ENCODE measurements around the gene INO80E. TPM values are rescaled to one million over a fixed set of nuclear protein-coding genes. Genes with fewer than 3 reads are reported as not detected.
A peak's percentile ranks its signal among the peaks of the same experiment; 100 is the strongest.

Gene INO80E
- total and polyA plus RNA-seq, 4 donors = 46.1 to 108 (median 62.0) TPM

DNA sequence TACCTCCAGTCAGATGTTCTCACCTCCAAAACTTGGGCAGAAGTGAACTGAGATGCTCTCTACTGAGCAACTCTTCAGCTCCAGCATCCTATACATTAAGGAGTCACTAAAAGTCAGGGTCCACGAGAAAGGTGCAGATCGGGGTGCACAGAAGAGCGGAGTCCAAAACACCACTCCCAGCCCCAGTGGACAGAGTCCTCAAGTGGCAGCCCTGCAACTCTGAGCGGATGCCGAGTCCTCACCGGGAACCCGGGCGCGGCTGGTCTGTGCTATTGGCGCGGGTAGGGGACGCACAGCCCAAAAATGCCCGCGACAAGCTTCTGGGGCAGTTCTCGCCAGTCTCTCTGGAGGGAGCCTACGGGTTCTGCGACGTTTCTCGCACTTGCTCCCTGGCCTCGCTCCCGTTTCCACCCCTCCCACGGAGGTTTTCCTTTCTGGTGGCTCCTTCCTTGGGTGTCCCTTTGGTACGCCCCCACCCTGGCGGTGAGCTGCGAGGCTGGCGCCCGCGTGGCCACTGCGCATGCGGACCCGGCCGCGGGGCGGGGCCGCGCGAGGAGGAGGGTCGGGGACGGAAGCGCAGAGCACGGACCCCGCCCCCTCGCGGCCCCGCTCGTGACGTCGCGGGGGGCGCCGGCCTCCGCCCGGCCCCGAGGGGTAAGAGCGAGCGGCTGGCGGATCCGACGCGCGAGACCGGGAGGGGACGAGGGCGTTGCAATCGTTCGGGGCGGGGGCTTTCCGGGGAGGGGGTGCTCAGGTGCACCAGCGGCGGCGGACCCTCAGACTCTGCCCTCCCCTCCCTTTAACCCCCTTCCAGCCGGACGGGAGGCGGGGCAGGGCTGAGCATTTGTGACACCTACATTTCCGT, 34.3 kb upstream of the INO80E start, which contains the start of gene TMEM219:
Gene TMEM219 (plus strand): TSS at position 601 of the 865 bp plus-strand sequence. CDS start 1,065 bp downstream, outside the sequence.
- H3K9me3 ChIP-seq (ENCODE audit: control insufficient read depth, low read length) = no peaks in the 10 kb centered on the region
- peak within 1 kb of the TSS; percentile 29 to 72 for H3K4me3 ChIP-seq (ENCODE audit: low read length in 2 of 2)
- H3K27me3 ChIP-seq (ENCODE audit: control insufficient read depth in 1 of 2, insufficient read depth in 2 of 2, low read length in 1 of 2) = no peaks in the 10 kb centered on the region
- intact Hi-C loops (cut with DNase I) = loop anchor here (2.0 to 10.0 kb wide), 4 partner anchors 34 to 97 kb away; partner anchors contain the start of genes KCTD13 (in 2 of the 2), CDIPT (in 1 of the 2), HIRIP3 (in 1 of the 2) and INO80E (in 1 of the 2)
- H3K36me3 ChIP-seq (ENCODE audit: control insufficient read depth in 1 of 2, insufficient read depth in 2 of 2, low read length in 1 of 2) = no peaks in the 10 kb centered on the region
- no peaks in the 10 kb centered on the region for H3K4me1 ChIP-seq (ENCODE audit: control insufficient read depth in 1 of 2, insufficient read depth in 2 of 2, low read length in 2 of 2)
- WGBS, 2 donors = 0 to 1% methylated on average over 66 to 75 of the region's 75 CpGs
- peak within 1 kb of the TSS in 1 of 2 donors; percentile 72 for H3K27ac ChIP-seq (ENCODE audit: low read depth in 1 of 2, low read length in 2 of 2)
- ATAC-seq (ENCODE audit: low FRiP score) (peak; percentile 96), DNase-seq (peak; percentile 94 to 97)

DNA sequence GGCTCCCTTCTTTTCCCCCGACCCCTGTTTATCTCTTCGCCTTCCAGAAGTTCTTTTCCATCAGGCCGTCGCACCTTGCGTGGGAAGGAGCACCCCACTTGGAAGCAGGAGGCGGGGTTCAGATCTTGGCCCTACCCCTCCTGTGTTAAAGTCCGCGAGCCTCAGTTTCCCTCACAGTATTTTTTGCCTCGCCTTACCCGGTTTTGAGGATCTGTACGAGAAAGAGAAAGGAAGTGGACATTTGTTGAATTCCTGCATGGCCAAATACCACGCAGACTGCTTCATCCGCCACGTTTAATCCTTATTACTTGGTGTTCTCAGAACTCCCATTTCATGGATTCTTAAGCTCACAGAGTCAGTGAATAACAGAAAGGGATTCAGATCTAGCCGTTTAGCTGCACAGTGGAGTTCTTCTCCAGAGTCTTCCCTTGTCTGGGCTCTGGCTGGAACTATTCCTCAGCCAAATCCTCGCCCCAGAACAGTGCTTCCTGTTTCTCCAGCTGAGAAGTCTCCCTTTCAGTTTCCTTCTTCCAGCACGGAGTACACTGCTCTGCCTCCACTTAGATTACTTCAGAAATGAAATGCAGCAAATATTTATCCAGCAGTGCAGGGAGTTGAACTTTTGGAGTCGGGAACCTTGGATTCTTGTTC, 33.6 kb upstream of the INO80E start:
- H3K4me1 ChIP-seq (ENCODE audit: control insufficient read depth in 1 of 2, insufficient read depth in 2 of 2, low read length in 2 of 2) = no peaks in the 10 kb centered on the region
- H3K9me3 ChIP-seq (ENCODE audit: control insufficient read depth, low read length) = no peaks in the 10 kb centered on the region
- intact Hi-C loops (cut with DNase I) = loop anchor here (5.0 to 10.0 kb wide), 3 partner anchors 35 to 98 kb away; partner anchors contain the start of genes CDIPT (in 1 of the 2), HIRIP3 (in 1 of the 2), INO80E (in 1 of the 2) and KCTD13 (in 1 of the 2)
- peak overlapping the region; percentile 29 to 72 for H3K4me3 ChIP-seq (ENCODE audit: low read length in 2 of 2)
- ATAC-seq (ENCODE audit: low FRiP score) = peak; percentile 61
- no peaks in the 10 kb centered on the region for H3K27me3 ChIP-seq (ENCODE audit: control insufficient read depth in 1 of 2, insufficient read depth in 2 of 2, low read length in 1 of 2)
- WGBS, 2 donors = 1% methylated on average over 18 of the region's 18 CpGs
- no peak for DNase-seq
- peak overlapping the region in 1 of 2 donors; percentile 39 for H3K27ac ChIP-seq (ENCODE audit: low read depth in 1 of 2, low read length in 2 of 2)
- no peaks in the 10 kb centered on the region for H3K36me3 ChIP-seq (ENCODE audit: control insufficient read depth in 1 of 2, insufficient read depth in 2 of 2, low read length in 1 of 2)

DNA sequence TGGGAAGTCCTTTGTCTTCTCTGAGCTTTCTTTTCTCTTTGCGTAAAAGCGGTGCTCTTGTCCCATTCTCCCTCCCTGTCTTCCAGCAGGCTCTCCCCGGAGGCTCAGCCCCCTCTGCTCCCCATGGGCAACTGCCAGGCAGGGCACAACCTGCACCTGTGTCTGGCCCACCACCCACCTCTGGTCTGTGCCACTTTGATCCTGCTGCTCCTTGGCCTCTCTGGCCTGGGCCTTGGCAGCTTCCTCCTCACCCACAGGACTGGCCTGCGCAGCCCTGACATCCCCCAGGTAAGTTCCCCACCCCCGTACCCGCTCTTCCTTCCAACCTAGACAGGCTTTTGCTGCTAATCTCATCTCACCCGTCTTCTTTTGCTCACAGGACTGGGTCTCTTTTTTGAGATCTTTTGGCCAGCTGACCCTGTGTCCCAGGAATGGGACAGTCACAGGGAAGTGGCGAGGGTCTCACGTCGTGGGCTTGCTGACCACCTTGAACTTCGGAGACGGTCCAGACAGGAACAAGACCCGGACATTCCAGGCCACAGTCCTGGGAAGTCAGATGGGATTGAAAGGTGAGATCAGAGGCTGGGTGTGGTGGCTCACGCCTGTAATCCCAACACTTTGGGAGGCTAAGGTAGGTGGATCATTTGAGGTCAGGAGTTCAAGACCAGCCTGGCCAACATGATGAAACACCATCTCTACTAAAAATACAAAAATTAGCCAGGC, 32.9 kb upstream of the INO80E start:
- intact Hi-C loops (cut with DNase I) = loop anchor here (5.0 to 10.0 kb wide), 3 partner anchors 34 to 98 kb away; partner anchors contain the start of genes CDIPT (in 1 of the 2), HIRIP3 (in 1 of the 2), INO80E (in 1 of the 2) and KCTD13 (in 1 of the 2)
- peak overlapping the region in 1 of 2 donors; percentile 39 for H3K27ac ChIP-seq (ENCODE audit: low read depth in 1 of 2, low read length in 2 of 2)
- no peaks in the 10 kb centered on the region for H3K27me3 ChIP-seq (ENCODE audit: control insufficient read depth in 1 of 2, insufficient read depth in 2 of 2, low read length in 1 of 2)
- no peaks in the 10 kb centered on the region for H3K9me3 ChIP-seq (ENCODE audit: control insufficient read depth, low read length)
- H3K36me3 ChIP-seq (ENCODE audit: control insufficient read depth in 1 of 2, insufficient read depth in 2 of 2, low read length in 1 of 2) = peaks cover 0 to 2% of the 10 kb centered on the region in 2 donors
- H3K4me3 ChIP-seq (ENCODE audit: low read length in 2 of 2) = peak overlapping the region in 1 of 2 donors; percentile 29
- no peak for ATAC-seq (ENCODE audit: low FRiP score)
- no peaks in the 10 kb centered on the region for H3K4me1 ChIP-seq (ENCODE audit: control insufficient read depth in 1 of 2, insufficient read depth in 2 of 2, low read length in 2 of 2)
- DNase-seq = peak in 1 of 2 donors; percentile 69
- WGBS, 2 donors = 83 to 90% methylated on average over 14 of the region's 14 CpGs

DNA sequence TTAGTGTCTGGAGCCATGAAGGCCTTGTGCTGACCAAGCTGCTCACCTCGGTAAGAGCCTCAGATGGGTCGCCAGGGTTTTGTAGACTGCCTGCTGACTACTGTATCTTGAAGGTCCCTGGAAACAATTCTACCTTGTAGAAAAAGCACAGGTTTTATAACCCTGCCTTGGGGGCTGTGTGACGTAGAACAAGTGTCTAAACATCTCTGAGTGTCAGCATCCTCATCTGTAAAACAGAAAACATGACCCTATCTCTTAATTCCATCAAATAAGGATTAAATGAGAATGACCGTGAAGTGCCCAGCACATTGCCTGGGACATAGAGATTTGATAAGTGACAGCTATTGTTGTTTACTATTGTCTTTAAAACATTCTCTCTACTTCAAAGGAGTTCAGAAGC, 27.8 kb upstream of the INO80E start:
- Histone ChIP-seq H3K27me3 (ENCODE audit: control insufficient read depth in 1 of 2, insufficient read depth in 2 of 2, low read length in 1 of 2) (no peaks in the 10 kb centered on the region), H3K4me1 (ENCODE audit: control insufficient read depth in 1 of 2, insufficient read depth in 2 of 2, low read length in 2 of 2) (no peaks in the 10 kb centered on the region), H3K4me3 (ENCODE audit: low read length in 2 of 2) (no peak overlapping the region), H3K9me3 (ENCODE audit: control insufficient read depth, low read length) (no peaks in the 10 kb centered on the region), H3K27ac (ENCODE audit: low read depth in 1 of 2, low read length in 2 of 2) (no peak overlapping the region), H3K36me3 (ENCODE audit: control insufficient read depth in 1 of 2, insufficient read depth in 2 of 2, low read length in 1 of 2) (peaks cover 0 to 2% of the 10 kb centered on the region in 2 donors)
- ATAC-seq (ENCODE audit: low FRiP score) = no peak
- peak in 1 of 2 donors; percentile 11 for DNase-seq
- intact Hi-C loops (cut with DNase I) = loop anchor here in 1 of 2 donors (10.0 kb wide), 1 partner anchor 103 kb away; the partner anchor contains the start of gene CDIPT
- 85 to 88% methylated on average over 4 of the region's 4 CpGs for WGBS, 2 donors

DNA sequence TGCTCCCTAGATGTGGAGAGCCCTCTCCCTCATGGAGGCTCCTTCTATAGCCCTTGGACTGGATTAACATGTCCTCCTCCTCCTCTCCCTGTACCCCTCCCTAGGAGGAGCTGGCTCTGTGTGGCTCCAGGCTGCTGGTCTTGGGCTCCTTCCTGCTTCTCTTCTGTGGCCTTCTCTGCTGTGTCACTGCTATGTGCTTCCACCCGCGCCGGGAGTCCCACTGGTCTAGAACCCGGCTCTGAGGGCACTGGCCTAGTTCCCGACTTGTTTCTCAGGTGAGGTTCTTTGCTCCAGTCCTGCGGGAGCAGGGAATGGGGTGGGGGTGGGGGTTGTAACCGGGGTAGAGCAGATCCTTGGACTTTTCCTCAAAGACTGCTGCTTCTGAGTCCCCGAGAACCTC, 24.7 kb upstream of the INO80E start:
- DNase-seq (peak in 1 of 2 donors; percentile 59), ATAC-seq (ENCODE audit: low FRiP score) (no peak)
- Histone ChIP-seq H3K9me3 (ENCODE audit: control insufficient read depth, low read length) (no peaks in the 10 kb centered on the region), H3K4me3 (ENCODE audit: low read length in 2 of 2) (no peak overlapping the region), H3K4me1 (ENCODE audit: control insufficient read depth in 1 of 2, insufficient read depth in 2 of 2, low read length in 2 of 2) (peaks cover 0 to 3% of the 10 kb centered on the region in 2 donors), H3K27me3 (ENCODE audit: control insufficient read depth in 1 of 2, insufficient read depth in 2 of 2, low read length in 1 of 2) (no peaks in the 10 kb centered on the region), H3K27ac (ENCODE audit: low read depth in 1 of 2, low read length in 2 of 2) (no peak overlapping the region), H3K36me3 (ENCODE audit: control insufficient read depth in 1 of 2, insufficient read depth in 2 of 2, low read length in 1 of 2) (peaks cover 0 to 2% of the 10 kb centered on the region in 2 donors)
- intact Hi-C loops (cut with DNase I) = no loop called here
- WGBS, 2 donors = 87% methylated on average over 8 of the region's 8 CpGs

DNA sequence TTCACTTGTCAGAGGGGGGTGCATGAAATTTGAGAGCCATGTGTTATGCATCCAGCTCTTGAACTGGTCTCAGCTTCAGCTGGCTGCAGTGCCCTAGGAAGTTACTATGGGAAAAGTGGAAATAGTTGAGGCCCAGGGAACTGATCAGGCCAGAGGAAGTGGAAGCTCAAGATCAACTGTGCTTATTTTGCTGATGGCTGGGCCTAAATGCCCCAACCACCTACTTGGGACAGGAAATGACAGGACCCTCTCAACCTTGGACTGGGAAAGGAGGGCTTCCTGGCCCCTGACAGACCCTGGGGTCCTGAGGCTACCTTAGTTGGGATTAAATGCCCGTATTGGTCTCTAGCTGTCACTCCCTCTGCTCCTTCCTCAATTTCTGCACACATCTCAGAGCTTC, 23.5 kb upstream of the INO80E start:
- peaks cover 0 to 2% of the 10 kb centered on the region in 2 donors for H3K36me3 ChIP-seq (ENCODE audit: control insufficient read depth in 1 of 2, insufficient read depth in 2 of 2, low read length in 1 of 2)

DNA sequence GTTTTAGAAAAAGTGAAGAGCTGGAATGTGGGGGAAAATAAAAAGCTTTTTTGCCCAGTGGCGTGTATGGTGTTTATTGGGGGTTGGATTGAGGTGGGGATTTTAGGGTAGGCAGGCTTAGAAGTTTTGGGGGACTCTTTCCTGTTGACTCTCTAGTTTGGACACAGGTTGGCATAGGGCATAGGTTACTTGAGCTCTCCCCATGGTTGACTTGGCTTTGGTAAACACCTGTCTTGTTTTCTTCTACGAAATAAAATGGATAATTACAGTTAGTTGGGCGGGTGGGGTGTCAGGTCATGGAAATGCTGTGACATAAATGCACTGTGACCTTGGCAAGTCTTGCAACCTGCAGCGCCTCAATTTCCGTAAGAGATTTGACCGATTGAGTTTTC, 23.1 kb upstream of the INO80E start:
- 57 to 63% methylated on average over 6 of the region's 6 CpGs for WGBS, 2 donors
- no peaks in the 10 kb centered on the region for H3K9me3 ChIP-seq (ENCODE audit: control insufficient read depth, low read length)
- H3K4me3 ChIP-seq (ENCODE audit: low read length in 2 of 2) = no peak overlapping the region
- H3K27ac ChIP-seq (ENCODE audit: low read depth in 1 of 2, low read length in 2 of 2) = no peak overlapping the region
- no peaks in the 10 kb centered on the region for H3K27me3 ChIP-seq (ENCODE audit: control insufficient read depth in 1 of 2, insufficient read depth in 2 of 2, low read length in 1 of 2)
- H3K36me3 ChIP-seq (ENCODE audit: control insufficient read depth in 1 of 2, insufficient read depth in 2 of 2, low read length in 1 of 2) = peaks cover 0 to 1% of the 10 kb centered on the region in 2 donors
- no peak for ATAC-seq (ENCODE audit: low FRiP score)
- no peak for DNase-seq
- H3K4me1 ChIP-seq (ENCODE audit: control insufficient read depth in 1 of 2, insufficient read depth in 2 of 2, low read length in 2 of 2) = peaks cover 0 to 4% of the 10 kb centered on the region in 2 donors
- intact Hi-C loops (cut with DNase I) = no loop called here

More for the DNA sequence above, 23.5 kb upstream of the INO80E start:
- Histone ChIP-seq H3K27me3 (ENCODE audit: control insufficient read depth in 1 of 2, insufficient read depth in 2 of 2, low read length in 1 of 2) (no peaks in the 10 kb centered on the region), H3K27ac (ENCODE audit: low read depth in 1 of 2, low read length in 2 of 2) (no peak overlapping the region), H3K4me1 (ENCODE audit: control insufficient read depth in 1 of 2, insufficient read depth in 2 of 2, low read length in 2 of 2) (peaks cover 0 to 4% of the 10 kb centered on the region in 2 donors), H3K9me3 (ENCODE audit: control insufficient read depth, low read length) (no peaks in the 10 kb centered on the region), H3K4me3 (ENCODE audit: low read length in 2 of 2) (no peak overlapping the region)
- DNase-seq (peak in 1 of 2 donors; percentile 10), ATAC-seq (ENCODE audit: low FRiP score) (no peak)
- 94 to 100% methylated on average over 1 of the region's 1 CpG for WGBS, 2 donors
- intact Hi-C loops (cut with DNase I) = no loop called here
